GM12878 (cell line): ENCODE results near the gene PCCA. TPM values are rescaled to one million over a fixed set of nuclear protein-coding genes. Genes with fewer than 3 reads are reported as not detected.
A peak's percentile ranks its signal among the peaks of the same experiment; 100 is the strongest.

Experiments used
- ATAC-seq: fragments of 200-7000 bp; cut with Tn5 transposase; 3 replicates; pipeline ENCODE4 v1.9.1; 2020; ENCODE audit warnings: mild to moderate bottlenecking, moderate library complexity
- BruUV-seq: library from RNA; stranded (reverse); fragments of 400-500 nt; replicated peaks from 2 replicates; lab custom pipeline; 2021; lab: Mats Ljungman, UMichigan
- CTCF ChIA-PET: fragments of 300-600 bp; sonication (Branson Sonifier 250); formaldehyde crosslinking; extraction: SDS; loops from one replicate; lab custom pipeline; 2021; ENCODE audit warnings: inconsistent platforms; lab: Yijun Ruan, JAX
- POLR2A ChIA-PET: fragments of 350-600 bp; formaldehyde crosslinking; extraction: SDS; loops from one replicate; lab custom pipeline; 2021; ENCODE audit warnings: inconsistent platforms; lab: Charles Lee
- RAD21 ChIA-PET: fragments of 300-600 bp; sonication (Branson Sonifier 250); formaldehyde crosslinking; loops from one replicate; lab custom pipeline; 2023; ENCODE audit warnings: antibody characterized with exemption; ENCODE audit not compliant: unreplicated experiment; lab: Charles Lee
- SMC1A ChIA-PET: fragments of 300-600 bp; sonication (Branson Sonifier 250); formaldehyde crosslinking; loops from one replicate; lab custom pipeline; 2023; ENCODE audit not compliant: unreplicated experiment, uncharacterized antibody; lab: Charles Lee
- DNase-seq: peaks from one replicate; pipeline ENCODE4 v3.0.0-alpha.2; 2011; ENCODE audit warnings: low read depth, low spot score
- FAIRE-seq: peaks from 3 replicates; lab custom pipeline; 2011; peaks lifted over from hg19 to GRCh38; lab: Jason Lieb, UNC
- H2AFZ ChIP-seq: 2 replicates; pipeline ENCODE4 v1.6.0; 2011; ENCODE audit warnings: low read depth, low read length, control low read depth; ENCODE audit not compliant: control insufficient read depth
- H3K27ac ChIP-seq: 2 replicates; pipeline ENCODE4 v1.5.1; 2011; ENCODE audit warnings: control low read depth; ENCODE audit not compliant: control insufficient read depth, insufficient read depth
- H3K27me3 ChIP-seq, 2 experiments: replicated peaks in 1 of 2; 2 replicates each; pipeline versions ENCODE4 v1.6.0 to v1.6.1; 2011; ENCODE audit warnings: low read length in 1 of 2; ENCODE audit not compliant: control insufficient read depth in 2 of 2, insufficient read depth in 2 of 2
- H3K36me3 ChIP-seq, 2 experiments: 2 replicates each; pipeline ENCODE4 v1.5.1; 2011; ENCODE audit warnings: low read length in 1 of 2; ENCODE audit not compliant: control insufficient read depth in 2 of 2, insufficient read depth in 2 of 2
- H3K4me1 ChIP-seq: 2 replicates; pipeline ENCODE4 v1.6.1; 2011; ENCODE audit warnings: mild to moderate bottlenecking, low read length, moderate library complexity, mixed read lengths; ENCODE audit not compliant: control insufficient read depth, insufficient read depth
- H3K4me2 ChIP-seq: 2 replicates; pipeline ENCODE4 v1.6.0; 2011; ENCODE audit warnings: control low read depth; ENCODE audit not compliant: control insufficient read depth, insufficient read depth
- H3K4me3 ChIP-seq: fragments of 200-600 bp; sonication (generic); 2 replicates; pipeline ENCODE4 v1.5.1; 2016
- H3K79me2 ChIP-seq: 2 replicates; pipeline ENCODE4 v1.6.0; 2011; ENCODE audit warnings: low read length; ENCODE audit not compliant: control insufficient read depth, insufficient read depth
- H3K9ac ChIP-seq: 2 replicates; pipeline ENCODE4 v1.8.0; 2011; ENCODE audit warnings: low read length, control low read depth, mixed read lengths; ENCODE audit not compliant: control insufficient read depth, insufficient read depth
- H3K9me3 ChIP-seq: replicated peaks from 3 replicates; pipeline ENCODE4 v1.5.1; 2011; ENCODE audit warnings: mild to moderate bottlenecking, low read length; ENCODE audit not compliant: control insufficient read depth, insufficient read depth
- H4K20me1 ChIP-seq: 2 replicates; pipeline ENCODE4 v1.6.0; 2011; ENCODE audit not compliant: control insufficient read depth, insufficient read depth
- CBX3 ChIP-seq: fragments of 200-600 bp; sonication (generic); IDR thresholded peaks from 2 replicates; pipeline ENCODE4 v1.6.1; 2016; ENCODE audit warnings: low read depth, borderline replicate concordance
- CBX5 ChIP-seq: sonication (generic); IDR thresholded peaks from 2 replicates; pipeline ENCODE4 v1.6.1; 2016; ENCODE audit warnings: low read depth, moderate library complexity, mild to moderate bottlenecking, inconsistent platforms
- CREM ChIP-seq: IDR thresholded peaks from 2 replicates; pipeline ENCODE4 v1.6.1; 2014; ENCODE audit warnings: antibody characterized with exemption, low read depth
- GATAD2B ChIP-seq: fragments of 450-650 bp; conservative IDR thresholded peaks from 2 replicates; pipeline ENCODE4 v1.6.1; 2017; ENCODE audit warnings: low read depth, mild to moderate bottlenecking, moderate library complexity
- HDGF ChIP-seq: fragments of 450-650 bp; IDR thresholded peaks from 2 replicates; pipeline ENCODE4 v1.6.1; 2016; ENCODE audit warnings: antibody characterized with exemption
- IKZF2 ChIP-seq, 2 experiments: fragments of 450-650 bp; IDR thresholded peaks; 2 replicates each; pipeline ENCODE4 v1.6.1; 2017; ENCODE audit warnings: mild to moderate bottlenecking in 2 of 2, moderate library complexity in 2 of 2
- JUND ChIP-seq: IDR thresholded peaks from 2 replicates; pipeline ENCODE4 v1.6.1; 2012; ENCODE audit warnings: low read depth, mild to moderate bottlenecking, low read length, improper control_type of control experiment, moderate library complexity
- MTA2 ChIP-seq: fragments of 450-650 bp; IDR thresholded peaks from 2 replicates; pipeline ENCODE4 v1.6.1; 2016; ENCODE audit warnings: low read depth, mild to moderate bottlenecking, moderate library complexity
- NFXL1 ChIP-seq: fragments of 450-650 bp; IDR thresholded peaks from 2 replicates; pipeline ENCODE4 v1.6.1; 2017; ENCODE audit warnings: antibody characterized with exemption, mild to moderate bottlenecking, borderline replicate concordance
- PKNOX1 ChIP-seq: fragments of 450-650 bp; IDR thresholded peaks from 2 replicates; pipeline ENCODE4 v1.6.1; 2016; ENCODE audit warnings: mild to moderate bottlenecking
- REST ChIP-seq: IDR thresholded peaks from 2 replicates; pipeline ENCODE4 v1.6.1; 2012; ENCODE audit warnings: mild to moderate bottlenecking, low read depth, low read length
- ZNF217 ChIP-seq: fragments of 450-650 bp; IDR thresholded peaks from 2 replicates; pipeline ENCODE4 v1.6.1; 2017; ENCODE audit warnings: antibody characterized with exemption, mild to moderate bottlenecking
- WGBS: methylation state at CpG from one replicate; pipeline ENCODE4 v1.1.6; 2016; ENCODE audit warnings: low lambda C conversion rate; ENCODE audit not compliant: insufficient replicate concordance, insufficient coverage; ENCODE audit errors: missing lambda C conversion rate; 5-methylcytosine and 5-hydroxymethylcytosine counted together
- in situ Hi-C: fragments of 300-500 bp; cut with MboI; formaldehyde crosslinking; loops from 9 replicates; pipeline ENCODE4 v1.14.3; 2018; ENCODE audit warnings: mixed read lengths
- intact Hi-C: fragments of 100-400 bp; cut with micrococcal nuclease; formaldehyde crosslinking; loops from one replicate; pipeline ENCODE4 v1.14.2; 2022; ENCODE audit not compliant: unreplicated experiment
- polyA plus RNA-seq, 11 experiments: library from polyadenylated mRNA; depleted of rRNA in 4 of 11; unstranded in 6 of 11; stranded (reverse) in 5 of 11; fragments of >200 nt; fragmentation: Nextera tagmentation in 4 of 11; fragmentation: Illumina TruSeq in 1 of 11; extraction: Ambion mirVana in 4 of 11; extraction: Trizol in 1 of 11; gene quantifications; 1 replicate in 1 of 11; 2 replicates in 10 of 11; pipeline versions ENCODE4 v1.2.1 to v1.2.3, GENCODE V29; 2011 to 2016; ENCODE audit warnings: inconsistent platforms in 2 of 11, missing spikeins in 2 of 11, low read depth in 1 of 11
- total RNA-seq, 4 experiments: library from RNA; depleted of rRNA in 3 of 4; stranded (reverse); fragments of >200 nt in 3 of 4; fragmentation: Illumina TruSeq in 1 of 4; extraction: Trizol in 1 of 4; gene quantifications; 2 replicates each; pipeline versions ENCODE4 v1.2.1 to v1.2.3, GENCODE V29; 2013 to 2021

Gene PCCA
- total and polyA plus RNA-seq, 10 of the 15 experiments (the other 5 are each of a cell fraction or from before 2014, with no cell fraction given), result 5.9 to 18.2 (median 12.4) TPM

- TF ChIP-seq NFXL1, result no peak
- no peak for TF ChIP-seq ZNF217
- TF ChIP-seq HDGF, result no peak
- TF ChIP-seq CREM, result no peak
- TF ChIP-seq, all 136 proteins: peak for 0
These were observed 42.1 kb downstream of the PCCA start (continued) for GRCh38 chr13:100130930-100131511.

- 54% methylated on average over 3 of the region's 3 CpGs for WGBS
- H2AFZ ChIP-seq, result no peak overlapping the region
- ChIA-PET RAD21 (no interaction called here), POLR2A (no interaction called here), CTCF (interaction anchor here (1.6 kb wide), 1 partner anchor 31 kb away, joined by 3 read pairs; no protein-coding TSS in a partner anchor), SMC1A (interaction anchor here (0.7 kb wide), 1 partner anchor 22 kb away, joined by 3 read pairs; no protein-coding TSS in a partner anchor)
- DNase-seq (no peak), FAIRE-seq (no peak), ATAC-seq (peak; percentile 53)
- no peaks in the 10 kb centered on the region for H3K79me2 ChIP-seq
- H4K20me1 ChIP-seq, result no peaks in the 10 kb centered on the region
- no peaks in the 10 kb centered on the region for H3K27me3 ChIP-seq
- intact Hi-C loops (no loop called here), in situ Hi-C loops (no loop called here)
- BruUV-seq, result no TSS peak
- TF ChIP-seq JUND (no peak), CBX5 (no peak), IKZF2 (IDR thresholded peaks at IDR 0.05) (no peak), CBX3 (no peak), PKNOX1 (no peak), GATAD2B (no peak), MTA2 (no peak), REST (no peak)
- H3K36me3 ChIP-seq, result no peaks in the 10 kb centered on the region
- H3K27ac ChIP-seq, result no peak overlapping the region
- no peak overlapping the region for H3K4me3 ChIP-seq
- no peak overlapping the region for H3K9ac ChIP-seq
- H3K4me1 ChIP-seq, result peaks cover 11% of the 10 kb centered on the region
- no peaks in the 10 kb centered on the region for H3K9me3 ChIP-seq
- no peak overlapping the region for H3K4me2 ChIP-seq
These were observed 43.1 kb downstream of the PCCA start for GRCh38 chr13:100131863-100132574.
